Ovary (tissue), 9 donors: ENCODE results near the gene RALBP1. TPM values are rescaled to one million over a fixed set of nuclear protein-coding genes. Genes with fewer than 3 reads are reported as not detected.

ENCODE experiments used
- DNase-seq, 5 donors: peaks; one replicate each; pipeline ENCODE4 v3.0.0-alpha.2; 2019 to 2020
- H3K27ac ChIP-seq, 2 donors: fragments of 200-600 bp; one replicate each; pipeline versions ENCODE4 v1.5.1 to v1.8.0; 2019 to 2022
- H3K27me3 ChIP-seq: fragments of 200-600 bp; one replicate; pipeline ENCODE4 v1.8.0; 2022
- H3K36me3 ChIP-seq: fragments of 200-600 bp; sonication (generic); one replicate; pipeline ENCODE4 v1.5.1; 2019
- H3K4me1 ChIP-seq: one replicate; pipeline ENCODE4 v1.8.1; 2013; ENCODE audit warnings: mild to moderate bottlenecking, moderate library complexity; ENCODE audit not compliant: insufficient read depth
- H3K4me3 ChIP-seq: fragments of 200-600 bp; sonication (generic); one replicate; pipeline ENCODE4 v1.5.1; 2017
- H3K9me3 ChIP-seq, 2 donors: fragments of 200-600 bp in 1 of 2; sonication (generic) in 1 of 2; one replicate each; pipeline versions ENCODE4 v1.5.1 to v1.8.1; 2013 to 2019; ENCODE audit warnings: mild to moderate bottlenecking in 1 of 2, moderate library complexity in 1 of 2
- CTCF ChIP-seq, 3 donors: fragments of 450-650 bp in 2 of 3; fragments of 200-600 bp in 1 of 3; IDR thresholded peaks; one replicate each; pipeline versions ENCODE4 v1.5.1 to v1.8.0; 2016 to 2022; ENCODE audit warnings: antibody characterized with exemption in 3 of 3, mild to moderate bottlenecking in 1 of 3
- EP300 ChIP-seq: sonication (generic); formaldehyde crosslinking; IDR thresholded peaks from one replicate; pipeline ENCODE4 v1.6.1; 2017; ENCODE audit warnings: antibody characterized with exemption
- POLR2A ChIP-seq: fragments of 450-650 bp; IDR thresholded peaks from one replicate; pipeline ENCODE4 v1.6.1; 2017; ENCODE audit warnings: antibody characterized with exemption, mild to moderate bottlenecking, moderate library complexity
- WGBS, 3 donors: extraction: QIAGEN DNeasy Blood & Tissue Kit in 1 of 3; methylation state at CpG; one replicate each; pipeline versions ENCODE4 v1.1.5 to v1.1.7; 2013 to 2017; 5-methylcytosine and 5-hydroxymethylcytosine counted together
- intact Hi-C, 4 donors: fragments of 100-400 bp; cut with DNase I; formaldehyde crosslinking; loops; one replicate each; pipeline versions ENCODE4 v1.11.0 to v1.15.1; 2022 to 2023
- polyA plus RNA-seq, 2 donors: library from polyadenylated mRNA; stranded (reverse); fragments of 200-250 nt in 1 of 2; fragments of 350-450 nt in 1 of 2; fragmentation: Illumina TruSeq in 1 of 2; extraction: RNeasy Lipid Tissue Mini Kit (QIAGEN cat#74804) in 1 of 2; gene quantifications; one replicate each; pipeline ENCODE4 v1.2.3, GENCODE V29; 2013 to 2014
- total RNA-seq, 7 donors: library from RNA; depleted of rRNA in 2 of 7; stranded (reverse); fragments of >200 nt in 2 of 7; fragmentation: NEBNext Ultra II Directional in 3 of 7; extraction: Animal tissue kit (Norgen Biotek cat#: 25700) in 3 of 7; gene quantifications; one replicate each; pipeline versions ENCODE4 v1.1.0 to v1.2.4, GENCODE V29; 2016 to 2023
- donor health status: DM: no; HTN: no; CAD: no; lungs with moderate emphysema.
- donor health status: DM: no; HTN: no; CAD: no.
- donor health status: Bipolar disorder and iron deficiency.
- donor health status: DM: yes; HTN: yes; CAD: no.
- donor health status: DM: no; HTN: no; CAD: no.
- donor health status: DM: yes; HTN: yes; CAD: no.

The RALBP1 gene
- total and polyA plus RNA-seq, 9 donors: 24.7 to 66.3 (median 42.1) TPM

GRCh38 chr18:9569178-9569577 lies 93.9 kb downstream of the RALBP1 start:
- WGBS, 3 donors: 82 to 83% (median 83%) methylated on average over 8 of the region's 8 CpGs
- Histone ChIP-seq H3K9me3 (no peaks in the 10 kb centered on the region), H3K4me3 (no peak overlapping the region), H3K27ac (no peak overlapping the region), H3K4me1 (peaks cover 10% of the 10 kb centered on the region), H3K36me3 (no peaks in the 10 kb centered on the region), H3K27me3 (no peaks in the 10 kb centered on the region)
- TF ChIP-seq POLR2A: no peak
- TF ChIP-seq CTCF (IDR thresholded peaks at IDR 0.05): no peak
- TF ChIP-seq EP300: no peak
- no peak for DNase-seq
- intact Hi-C loops: no loop called here

GRCh38 chr18:9570255-9570654 lies 94.9 kb downstream of the RALBP1 start:
- WGBS, 3 donors: 79 to 83% (median 80%) methylated on average over 3 of the region's 3 CpGs
- no peak overlapping the region for H3K27ac ChIP-seq
- H3K4me1 ChIP-seq: peaks cover 3% of the 10 kb centered on the region
- no peaks in the 10 kb centered on the region for H3K9me3 ChIP-seq
- no peak for TF ChIP-seq POLR2A
- TF ChIP-seq EP300: no peak
- no peak for TF ChIP-seq CTCF (IDR thresholded peaks at IDR 0.05)
- H3K27me3 ChIP-seq: no peaks in the 10 kb centered on the region
- no peak for DNase-seq
- intact Hi-C loops: no loop called here
- no peak overlapping the region for H3K4me3 ChIP-seq
- H3K36me3 ChIP-seq: no peaks in the 10 kb centered on the region

- no peak overlapping the region for H3K4me3 ChIP-seq
- H3K27me3 ChIP-seq: no peaks in the 10 kb centered on the region
- 91 to 94% (median 92%) methylated on average over 3 of the region's 3 CpGs for WGBS, 3 donors
- TF ChIP-seq POLR2A (no peak), EP300 (no peak), CTCF (IDR thresholded peaks at IDR 0.05) (no peak)
- H3K27ac ChIP-seq: no peak overlapping the region
- H3K9me3 ChIP-seq: no peaks in the 10 kb centered on the region
- H3K36me3 ChIP-seq: no peaks in the 10 kb centered on the region
- DNase-seq: no peak
- intact Hi-C loops: no loop called here
- H3K4me1 ChIP-seq: no peaks in the 10 kb centered on the region
Observed at GRCh38 chr18:9571546-9571945, 96.2 kb downstream of the RALBP1 start.

GRCh38 chr18:9574473-9575115 lies 99.3 kb downstream of the RALBP1 start:
- intact Hi-C loops: no loop called here
- DNase-seq: no peak

More at GRCh38 chr18:9574473-9575115, 99.3 kb downstream of the RALBP1 start:
- 77 to 89% (median 87%) methylated on average over 7 of the region's 7 CpGs for WGBS, 3 donors
- Histone ChIP-seq H3K4me3 (no peak overlapping the region), H3K27ac (no peak overlapping the region), H3K9me3 (no peaks in the 10 kb centered on the region), H3K27me3 (no peaks in the 10 kb centered on the region), H3K36me3 (no peaks in the 10 kb centered on the region), H3K4me1 (no peaks in the 10 kb centered on the region)
- TF ChIP-seq POLR2A (no peak), EP300 (no peak), CTCF (IDR thresholded peaks at IDR 0.05) (no peak)
